Superior temporal gyrus (tissue), 1 donor: ENCODE data around the gene VRK1.

Experiments
- DNase-seq: peaks from one replicate; pipeline ENCODE4 v3.0.0-alpha.2; 2016; ENCODE audit errors: extremely low spot score

VRK1 gene

DNA sequence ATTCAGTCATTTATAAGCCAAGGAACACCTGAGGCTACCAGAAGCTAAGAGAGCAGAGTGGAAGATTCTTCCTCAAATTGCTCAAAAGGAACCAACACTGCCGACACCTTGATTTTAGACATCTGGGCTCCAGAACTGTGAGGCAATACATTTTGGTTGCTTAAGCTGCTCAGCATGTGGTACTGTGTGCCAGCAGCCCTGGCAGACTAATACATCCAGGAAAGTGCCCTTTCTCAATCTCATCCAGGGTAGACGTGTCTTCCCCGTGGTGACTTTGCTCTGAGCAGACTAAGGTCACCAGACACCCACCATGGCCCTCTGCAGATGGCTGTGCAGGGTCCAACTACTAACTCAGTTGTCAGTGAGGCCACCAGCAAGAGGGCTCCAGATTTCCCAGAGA is 122.8 kb downstream of the VRK1 start:
- no peak for DNase-seq

DNA sequence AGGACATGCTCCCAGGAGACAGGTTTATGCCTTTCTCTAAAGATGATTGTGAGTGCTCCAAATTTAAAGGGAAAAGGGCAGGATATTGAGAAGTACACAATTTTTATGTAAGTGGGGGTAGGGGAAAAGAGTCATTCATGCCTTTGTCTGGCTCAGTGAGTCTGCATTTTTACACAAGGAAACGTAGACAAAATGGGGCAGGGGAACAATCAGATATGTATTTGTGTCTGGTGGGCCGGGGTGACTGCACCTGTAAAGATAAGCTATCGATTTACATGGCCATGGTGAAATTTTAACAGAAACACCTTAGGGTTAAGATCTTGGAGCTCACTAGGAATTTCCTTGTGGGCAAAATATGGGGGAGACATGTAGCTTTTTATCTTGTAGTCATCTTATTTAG is 123.6 kb downstream of the VRK1 start:
- DNase-seq = no peak

DNA sequence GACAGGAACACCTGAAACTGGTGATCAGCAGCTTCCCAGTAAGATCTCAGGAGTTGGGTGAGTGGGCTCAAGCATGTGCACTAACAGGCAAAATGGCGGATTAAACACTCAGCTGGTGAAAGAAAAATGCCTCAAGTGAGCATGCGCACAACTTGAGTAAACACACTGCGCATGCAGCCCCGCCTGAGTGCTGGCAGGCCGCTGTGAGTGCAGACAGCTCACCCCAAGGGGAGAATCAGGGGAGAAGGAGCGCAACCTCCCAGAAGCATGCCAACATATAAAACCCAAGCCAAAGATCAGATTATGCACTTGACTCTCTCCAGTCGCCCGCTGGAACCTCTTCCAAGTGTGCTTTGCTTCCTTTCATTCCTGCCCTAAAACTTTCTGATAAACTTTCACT is 125.8 kb downstream of the VRK1 start:
- no peak for DNase-seq

DNA sequence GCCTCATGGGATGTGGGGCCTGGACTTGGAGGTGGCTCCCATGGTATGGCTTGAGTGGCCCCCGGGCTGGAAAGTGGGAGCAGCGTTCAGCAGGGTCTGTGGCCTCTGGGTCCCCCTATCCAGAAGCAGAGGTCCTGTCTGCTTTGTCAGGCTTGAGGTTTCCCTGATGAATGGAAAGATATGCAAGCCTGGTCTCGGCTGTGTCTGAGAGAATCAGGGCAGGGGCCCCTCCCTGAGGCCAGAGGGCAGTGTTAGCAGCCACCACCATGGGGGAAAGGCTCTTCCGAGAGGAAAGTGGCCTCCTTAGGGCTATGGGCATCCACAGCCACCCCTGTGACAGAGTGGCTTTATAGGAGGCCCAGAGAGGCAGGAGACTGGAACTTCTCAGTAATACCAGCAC is 128.2 kb downstream of the VRK1 start:
- DNase-seq = no peak

DNA sequence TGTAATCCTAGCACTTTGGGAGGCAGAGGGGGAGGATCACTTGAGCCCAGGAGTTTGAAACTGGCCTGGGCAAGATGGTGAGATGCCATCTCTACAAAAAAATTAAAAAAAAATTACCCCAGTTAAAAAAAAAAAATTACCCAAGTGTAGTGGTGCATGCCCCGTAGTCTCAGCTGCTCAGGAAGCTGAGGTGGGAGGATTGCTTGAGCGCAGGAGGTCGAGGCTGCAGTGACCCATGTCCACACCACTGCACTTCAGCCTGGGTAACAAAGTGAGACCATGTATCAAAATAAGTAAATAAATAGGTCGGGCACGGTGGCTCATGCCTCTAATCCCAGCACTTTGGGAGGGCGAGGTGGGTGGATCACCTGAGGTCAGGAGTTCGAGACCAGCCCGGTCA is 128.8 kb downstream of the VRK1 start:
- DNase-seq = no peak

DNA sequence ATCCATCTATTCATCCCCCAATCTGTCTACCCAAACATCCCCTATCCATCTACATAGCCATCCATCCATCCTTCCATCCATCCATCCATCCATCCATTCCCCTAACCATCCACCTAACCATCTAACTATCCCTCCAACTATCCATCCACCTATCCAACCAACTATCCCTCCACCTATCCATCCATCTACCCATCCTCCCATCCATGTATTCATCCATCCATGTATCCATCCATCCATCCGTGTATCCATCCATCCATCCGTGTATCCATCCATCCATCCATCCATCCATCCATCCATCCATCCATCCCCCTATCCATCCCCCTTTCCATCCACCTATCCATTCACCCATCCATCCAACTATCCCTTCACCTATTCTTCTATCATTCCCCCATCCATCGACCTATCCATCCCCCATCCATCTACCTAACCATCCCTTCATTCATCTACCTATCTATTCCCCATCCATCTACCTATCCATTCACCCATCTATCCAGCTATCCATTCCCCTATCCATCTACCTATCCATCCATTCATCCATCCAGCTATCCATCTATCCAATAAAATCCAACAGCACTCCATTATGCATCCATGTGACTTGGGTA is 131.7 kb downstream of the VRK1 start:
- DNase-seq = no peak

DNA sequence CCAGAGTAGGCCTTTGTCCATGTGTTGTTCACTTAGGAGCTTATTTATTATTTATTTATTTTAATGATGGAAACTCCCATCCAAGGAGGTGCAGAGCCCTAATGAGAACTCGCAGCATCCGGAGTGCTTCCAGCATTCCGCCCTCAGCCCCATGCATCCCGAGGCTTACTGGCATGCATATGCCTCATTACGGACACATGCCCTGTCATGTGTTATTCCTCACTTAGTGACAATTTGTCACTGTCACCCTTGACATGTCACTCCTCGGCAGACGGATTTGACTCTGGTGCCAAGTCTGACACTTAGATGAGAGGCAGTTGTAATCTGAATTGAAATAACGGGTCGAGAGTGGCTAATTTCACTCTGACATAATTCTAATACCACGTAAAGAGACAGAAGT is 132.8 kb downstream of the VRK1 start:
- DNase-seq = no peak

DNA sequence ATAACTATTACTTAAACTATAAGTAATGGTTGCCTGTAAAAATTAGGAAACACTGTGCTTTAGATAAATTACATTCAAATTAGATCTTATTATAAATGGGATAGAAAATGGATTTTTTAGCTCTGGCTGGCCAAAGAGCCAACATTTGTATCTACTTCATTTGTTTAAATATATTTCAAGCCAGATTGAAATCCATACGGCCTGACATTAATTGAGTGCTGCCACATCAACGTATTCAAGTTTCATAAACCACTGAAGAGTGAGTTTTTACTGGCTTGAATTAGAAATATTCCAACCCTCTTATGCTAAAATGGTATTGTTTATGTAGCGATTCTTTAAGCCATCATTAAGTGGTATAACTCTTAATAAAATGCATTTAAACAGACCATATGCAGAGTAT is 133.3 kb downstream of the VRK1 start:
- DNase-seq = no peak
